ENCODE measurements around the gene DCAF5. TPM values are rescaled to one million over a fixed set of nuclear protein-coding genes. Genes with fewer than 3 reads are reported as not detected.

DCAF5 gene
- total and polyA plus RNA-seq, 2 of the 13 experiments (the other 11 are each of a cell fraction or from before 2014, with no cell fraction given), result 13.4 to 31.6 TPM

- no peak for TF ChIP-seq AHDC1 (CRISPR knock-in tag; IDR thresholded peaks at IDR 0.05; ENCODE audit: borderline replicate concordance)
- no peak for TF ChIP-seq NFIB (CRISPR knock-in tag; IDR thresholded peaks at IDR 0.05; ENCODE audit: borderline replicate concordance)
- no peak for TF ChIP-seq KDM5B (CRISPR knock-in tag; IDR thresholded peaks at IDR 0.05; ENCODE audit: borderline replicate concordance)
- TF ChIP-seq THAP11 (CRISPR knock-in tag; IDR thresholded peaks at IDR 0.05), result no peak
- 0 out of 2 replicates have a peak, but pooled peaks have one; percentile 11 for TF ChIP-seq BCL3 (CRISPR knock-in tag; IDR thresholded peaks at IDR 0.05)
- TF ChIP-seq SMAD9 (CRISPR knock-in tag; IDR thresholded peaks at IDR 0.05), result no peak
- no peak for TF ChIP-seq ZNF614 (CRISPR knock-in tag; IDR thresholded peaks at IDR 0.05; ENCODE audit: borderline replicate concordance)
- no peak for TF ChIP-seq ZSCAN5A (CRISPR knock-in tag; IDR thresholded peaks at IDR 0.05; ENCODE audit: borderline replicate concordance)
- TF ChIP-seq MED1 (CRISPR knock-in tag; IDR thresholded peaks at IDR 0.05), result no peak
- no peak for TF ChIP-seq RARG (CRISPR knock-in tag; IDR thresholded peaks at IDR 0.05; ENCODE audit: low read depth)
Measured at GRCh38 chr14:69152181-69152901, 578 bp downstream of the DCAF5 start (continued).

Data from HepG2 (cell line).